K562 (cell line): ENCODE results near the gene WWOX.

ENCODE experiments used
- AFF4 ChIP-seq: sonication (generic); formaldehyde crosslinking; IDR thresholded peaks from 2 replicates; pipeline ENCODE4 v1.8.0; 2023; ENCODE audit warnings: mild to moderate bottlenecking, missing genetic modification reagents
- ATF4 ChIP-seq: fragments of 450-650 bp; formaldehyde crosslinking; IDR thresholded peaks from 2 replicates; pipeline ENCODE4 v1.4.0; 2022; ENCODE audit warnings: mild to moderate bottlenecking, moderate library complexity
- CTCF ChIP-seq, 3 experiments: IDR thresholded peaks in 2 of 3; conservative IDR thresholded peaks in 1 of 3; 2 replicates each; pipeline ENCODE4 v1.5.1; 2011 to 2012; ENCODE audit warnings: low read length in 3 of 3, mild to moderate bottlenecking in 3 of 3, control low read depth in 2 of 3, improper control_type of control experiment in 1 of 3, inconsistent platforms in 1 of 3, low read depth in 1 of 3, mixed read lengths in 1 of 3, moderate library complexity in 1 of 3; ENCODE audit not compliant: insufficient read depth in 2 of 3
- EGR1 ChIP-seq: fragments of 450-650 bp; conservative IDR thresholded peaks from 2 replicates; pipeline ENCODE4 v1.6.1; 2017; ENCODE audit warnings: mild to moderate bottlenecking
- EP300 ChIP-seq: IDR thresholded peaks from 2 replicates; pipeline ENCODE4 v1.6.1; 2012; ENCODE audit warnings: low read length, improper control_type of control experiment
- EP400 ChIP-seq: fragments of 450-650 bp; IDR thresholded peaks from 2 replicates; pipeline ENCODE4 v1.6.1; 2017; ENCODE audit warnings: antibody characterized with exemption, mild to moderate bottlenecking, moderate library complexity
- HMG20A ChIP-seq: fragments of 450-650 bp; formaldehyde crosslinking; conservative IDR thresholded peaks from 2 replicates; pipeline ENCODE4 v1.4.0; 2020; ENCODE audit warnings: mild to moderate bottlenecking, mixed read lengths
- MTF1 ChIP-seq: fragments of 250-450 bp; sonication (Bioruptor Pico); IDR thresholded peaks from 2 replicates; pipeline ENCODE4 v1.9.0; 2021; ENCODE audit warnings: moderate library complexity, mild to moderate bottlenecking, inconsistent platforms, borderline replicate concordance
- NR2C2 ChIP-seq, 2 experiments: fragments of 200-800 bp in 1 of 2; sonication (Bioruptor generic) in 1 of 2; sonication (generic) in 1 of 2; formaldehyde crosslinking in 1 of 2; IDR thresholded peaks; 2 replicates each; pipeline versions ENCODE4 v1.6.1 to v1.8.0; 2016 to 2022; ENCODE audit warnings: mild to moderate bottlenecking in 1 of 2, missing compliant biosample characterization in 1 of 2, missing genetic modification characterization in 1 of 2, missing genetic modification reagents in 1 of 2
- POLR2A ChIP-seq: fragments of 450-650 bp; conservative IDR thresholded peaks from 2 replicates; pipeline ENCODE4 v1.6.1; 2016
- RAD51 ChIP-seq: fragments of 450-650 bp; IDR thresholded peaks from 2 replicates; pipeline ENCODE4 v1.7.1; 2016; ENCODE audit warnings: low read depth, mild to moderate bottlenecking, borderline replicate concordance
- SRSF3 ChIP-seq: fragments of 200-400 bp; formaldehyde crosslinking; IDR thresholded peaks from 2 replicates; pipeline ENCODE4 v1.6.1; 2016; ENCODE audit warnings: mild to moderate bottlenecking, low read length, moderate library complexity; ENCODE audit not compliant: insufficient read depth
- ZNF561 ChIP-seq: fragments of 450-650 bp; formaldehyde crosslinking; conservative IDR thresholded peaks from 2 replicates; pipeline ENCODE4 v1.4.0; 2020; ENCODE audit warnings: mild to moderate bottlenecking, moderate library complexity

- TF ChIP-seq ATF4 (CRISPR knock-in tag) (no peak), NR2C2 (CRISPR knock-in tag; IDR thresholded peaks at IDR 0.05) (no peak), NR2C2 (tag; IDR thresholded peaks at IDR 0.05) (no peak), POLR2A (no peak), EP300 (no peak), SRSF3 (no peak), HMG20A (CRISPR knock-in tag) (no peak), EGR1 (no peak), MTF1 (no peak), ZNF561 (CRISPR knock-in tag) (no peak), EP400 (no peak), CTCF (IDR thresholded peaks at IDR 0.05 in 2 of 3, conservative IDR thresholded peaks at IDR 0.05 in 1 of 3; ENCODE audit: insufficient read depth in 2 of 3, low read depth in 1 of 3, low read length in 3 of 3) (no peak), AFF4 (CRISPR knock-in tag) (no peak), RAD51 (no peak)
Measured at GRCh38 chr16:78579020-78579419, 479.6 kb downstream of the WWOX start.
